Measurements from ENCODE around the gene ATP5F1E. TPM values are rescaled to one million over a fixed set of nuclear protein-coding genes. Genes with fewer than 3 reads are reported as not detected.

The ATP5F1E gene
- total and polyA plus RNA-seq, 9 of the 15 experiments (the other 6 are each of a cell fraction or from before 2014, with no cell fraction given), result 60.3 to 162 (median 113) TPM

- TF ChIP-seq E2F4 (CRISPR knock-in tag; IDR thresholded peaks at IDR 0.05; ENCODE audit: low read depth) (no peak), ZNF408 (CRISPR knock-in tag; IDR thresholded peaks at IDR 0.05; ENCODE audit: low read depth) (no peak), ZBTB34 (CRISPR knock-in tag; IDR thresholded peaks at IDR 0.05) (no peak), PKNOX1 (IDR thresholded peaks at IDR 0.05) (peak; percentile 59; the same call in 1 of the 2 replicates), MITF (IDR thresholded peaks at IDR 0.05) (no peak), MYNN (IDR thresholded peaks at IDR 0.05) (no peak), MYNN (CRISPR knock-in tag; IDR thresholded peaks at IDR 0.05) (no peak), LEF1 (IDR thresholded peaks at IDR 0.05) (no peak; the same call in 1 of the 2 replicates), ZBTB26 (CRISPR knock-in tag; IDR thresholded peaks at IDR 0.05) (no peak), E2F6 (IDR thresholded peaks at IDR 0.05; ENCODE audit: borderline replicate concordance in 1 of 2, extremely low read depth in 1 of 2, insufficient read depth in 1 of 2, insufficient read length in 1 of 2, low read depth in 1 of 2, low read length in 1 of 2, poor library complexity in 1 of 2, severe bottlenecking in 1 of 2) (peak in 1 of 2 experiments; percentile 12), RNF2 (IDR thresholded peaks at IDR 0.05) (no peak), MXI1 (IDR thresholded peaks at IDR 0.05; ENCODE audit: low read depth, low read length) (no peak), GATAD2A (IDR thresholded peaks at IDR 0.05) (0 out of 2 replicates have a peak, but pooled peaks have one; percentile 14), FOXK2 (conservative IDR thresholded peaks at IDR 0.05 in 1 of 2, IDR thresholded peaks at IDR 0.05 in 1 of 2; ENCODE audit: low read depth in 2 of 2) (peak in 1 of 2 experiments; percentile 32; a peak in 1 of 4 replicates), HMBOX1 (IDR thresholded peaks at IDR 0.05) (no peak), ZNF830 (CRISPR knock-in tag; IDR thresholded peaks at IDR 0.05) (no peak), TRIM28 (IDR thresholded peaks at IDR 0.05) (no peak)
Observed at GRCh38 chr20:59010995-59011873, 20.9 kb downstream of the ATP5F1E start (continued).
